IMR-90 (cell line): Measurements from ENCODE around the gene FIBCD1. TPM values are rescaled to one million over a fixed set of nuclear protein-coding genes. Genes with fewer than 3 reads are reported as not detected.

Experiments used
- ATAC-seq: fragments of 200-7000 bp; cut with Tn5 transposase; 2 replicates; pipeline ENCODE4 v1.9.1; 2020; ENCODE audit warnings: low read depth, mild to moderate bottlenecking, moderate library complexity
- BruUV-seq: library from RNA; stranded (reverse); fragments of 400-500 nt; replicated peaks from 2 replicates; lab custom pipeline; 2021; lab: Mats Ljungman, UMichigan
- CTCF ChIA-PET: fragments of 300-600 bp; formaldehyde crosslinking; extraction: SDS; loops from one replicate; lab custom pipeline; 2021; ENCODE audit warnings: antibody characterized with exemption; lab: Yijun Ruan, JAX
- POLR2A ChIA-PET: fragments of 300-600 bp; sonication (Branson Sonifier 250); formaldehyde crosslinking; loops from one replicate; lab custom pipeline; 2022; ENCODE audit warnings: antibody characterized with exemption; ENCODE audit not compliant: unreplicated experiment; lab: Charles Lee
- DNase-seq: peaks from one replicate; pipeline ENCODE4 v3.0.0; 2013
- H2AFZ ChIP-seq: replicated peaks from 2 replicates; pipeline ENCODE3; 2013; ENCODE audit warnings: low read length, mild to moderate bottlenecking; ENCODE audit not compliant: poor library complexity
- H2AK5ac ChIP-seq: 2 replicates; pipeline ENCODE4 v1.6.1; 2013; ENCODE audit warnings: low read depth, low read length, inconsistent platforms
- H2AK9ac ChIP-seq: replicated peaks from 2 replicates; pipeline ENCODE3; 2013; ENCODE audit warnings: mild to moderate bottlenecking, low read depth, low read length, moderate library complexity; ENCODE audit not compliant: poor library complexity
- H2BK120ac ChIP-seq: 2 replicates; pipeline ENCODE4 v1.6.1; 2013; ENCODE audit warnings: low read depth, low read length, inconsistent platforms
- H2BK15ac ChIP-seq: 3 replicates; pipeline ENCODE4 v1.6.1; 2013; ENCODE audit warnings: low read depth, low read length, inconsistent platforms
- H2BK20ac ChIP-seq: 2 replicates; pipeline ENCODE4 v1.6.1; 2013; ENCODE audit warnings: low read depth, mild to moderate bottlenecking, inconsistent platforms, low read length, moderate library complexity
- H2BK5ac ChIP-seq: 2 replicates; pipeline ENCODE4 v1.6.1; 2013; ENCODE audit warnings: mild to moderate bottlenecking, low read depth, low read length, inconsistent platforms; ENCODE audit not compliant: poor library complexity, severe bottlenecking
- H3K14ac ChIP-seq: replicated peaks from 2 replicates; pipeline ENCODE4 v1.6.1; 2013; ENCODE audit warnings: low read depth, low read length, inconsistent platforms
- H3K18ac ChIP-seq: 2 replicates; pipeline ENCODE4 v1.6.1; 2013; ENCODE audit warnings: low read depth, low read length, control low read depth
- H3K23ac ChIP-seq: 2 replicates; pipeline ENCODE4 v1.6.1; 2013; ENCODE audit warnings: low read depth, low read length, inconsistent platforms
- H3K27ac ChIP-seq: 2 replicates; pipeline ENCODE4 v1.5.1; 2013; ENCODE audit warnings: mild to moderate bottlenecking, control low read depth, low read length; ENCODE audit not compliant: insufficient read depth
- H3K27me3 ChIP-seq: 2 replicates; pipeline ENCODE4 v1.6.1; 2013; ENCODE audit warnings: low read length; ENCODE audit not compliant: control insufficient read depth, insufficient read depth
- H3K36me3 ChIP-seq: 2 replicates; pipeline ENCODE4 v1.6.1; 2013; ENCODE audit warnings: low read length, mixed read lengths; ENCODE audit not compliant: control insufficient read depth, insufficient read depth
- H3K4ac ChIP-seq: 2 replicates; pipeline ENCODE4 v1.6.1; 2013; ENCODE audit warnings: low read depth, low read length, inconsistent platforms
- H3K4me1 ChIP-seq: 2 replicates; pipeline ENCODE4 v1.6.1; 2013; ENCODE audit warnings: low read length, mixed read lengths; ENCODE audit not compliant: control insufficient read depth, insufficient read depth
- H3K4me2 ChIP-seq: 2 replicates; pipeline ENCODE4 v1.6.1; 2013; ENCODE audit warnings: low read depth, mild to moderate bottlenecking, control low read depth, low read length, moderate library complexity
- H3K4me3 ChIP-seq: 2 replicates; pipeline ENCODE4 v1.5.1; 2013; ENCODE audit warnings: low read depth, mild to moderate bottlenecking, control low read depth, low read length, moderate library complexity; ENCODE audit not compliant: insufficient read depth
- H3K56ac ChIP-seq: 2 replicates; pipeline ENCODE4 v1.6.1; 2013; ENCODE audit warnings: low read length, inconsistent platforms; ENCODE audit not compliant: insufficient read depth; ENCODE audit errors: extremely low read depth
- H3K79me1 ChIP-seq, 2 experiments: 2 replicates each; pipeline ENCODE4 v1.6.1; 2013; ENCODE audit warnings: low read length in 2 of 2, inconsistent platforms in 1 of 2, low read depth in 1 of 2
- H3K9ac ChIP-seq: 2 replicates; pipeline ENCODE4 v1.6.1; 2013; ENCODE audit warnings: low read depth, low read length, control low read depth
- H3K9me1 ChIP-seq: 2 replicates; pipeline ENCODE4 v1.6.1; 2013; ENCODE audit warnings: low read length, inconsistent platforms; ENCODE audit not compliant: insufficient read depth
- H3K9me3 ChIP-seq: 2 replicates; pipeline ENCODE4 v1.6.1; 2013; ENCODE audit warnings: low read length; ENCODE audit not compliant: control insufficient read depth, insufficient read depth
- H4K20me1 ChIP-seq: 2 replicates; pipeline ENCODE4 v1.6.1; 2013; ENCODE audit warnings: low read length, inconsistent platforms; ENCODE audit not compliant: insufficient read depth
- H4K5ac ChIP-seq: 2 replicates; pipeline ENCODE4 v1.6.1; 2013; ENCODE audit warnings: mild to moderate bottlenecking, low read depth, low read length, control low read depth
- H4K8ac ChIP-seq, 2 experiments: 2 replicates each; pipeline ENCODE4 v1.6.1; 2013; ENCODE audit warnings: low read depth in 2 of 2, low read length in 2 of 2, control low read depth in 1 of 2, inconsistent platforms in 1 of 2
- H4K91ac ChIP-seq: 2 replicates; pipeline ENCODE4 v1.6.1; 2013; ENCODE audit warnings: low read depth, low read length, inconsistent platforms; ENCODE audit not compliant: insufficient read depth
- BHLHE40 ChIP-seq: fragments of 150-350 bp; IDR thresholded peaks from 2 replicates; pipeline ENCODE4 v1.6.1; 2016; ENCODE audit warnings: mild to moderate bottlenecking, low read depth, low read length
- CEBPB ChIP-seq: IDR thresholded peaks from 2 replicates; pipeline ENCODE4 v1.6.1; 2012; ENCODE audit warnings: low read depth, low read length, improper control_type of control experiment
- CHD1 ChIP-seq: IDR thresholded peaks from 2 replicates; pipeline ENCODE4 v1.6.1; 2012; ENCODE audit warnings: low read depth, low read length, improper control_type of control experiment
- CTCF ChIP-seq: conservative IDR thresholded peaks from 2 replicates; pipeline ENCODE4 v1.5.1; 2012; ENCODE audit warnings: mild to moderate bottlenecking, low read depth, low read length, improper control_type of control experiment
- ELK1 ChIP-seq: fragments of 150-350 bp; IDR thresholded peaks from 2 replicates; pipeline ENCODE4 v1.6.1; 2016; ENCODE audit warnings: low read depth, mild to moderate bottlenecking, low read length, moderate library complexity, borderline replicate concordance
- FOS ChIP-seq: fragments of 150-350 bp; IDR thresholded peaks from 2 replicates; pipeline ENCODE4 v1.6.1; 2016; ENCODE audit warnings: low read depth, low read length
- MAFK ChIP-seq: IDR thresholded peaks from 2 replicates; pipeline ENCODE4 v1.6.1; 2012; ENCODE audit warnings: low read depth, low read length, improper control_type of control experiment
- MAZ ChIP-seq: IDR thresholded peaks from 2 replicates; pipeline ENCODE4 v1.6.1; 2012; ENCODE audit warnings: low read depth, mild to moderate bottlenecking, low read length, improper control_type of control experiment, moderate library complexity, borderline replicate concordance
- MXI1 ChIP-seq: IDR thresholded peaks from 2 replicates; pipeline ENCODE4 v1.6.1; 2012; ENCODE audit warnings: low read depth, mild to moderate bottlenecking, low read length, moderate library complexity, borderline replicate concordance
- NFE2L2 ChIP-seq: fragments of 150-350 bp; IDR thresholded peaks from 2 replicates; pipeline ENCODE4 v1.6.1; 2016; ENCODE audit warnings: low read depth, mild to moderate bottlenecking, low read length
- POLR2A ChIP-seq: IDR thresholded peaks from 2 replicates; pipeline ENCODE4 v1.6.1; 2012; ENCODE audit warnings: mild to moderate bottlenecking, low read depth, low read length
- RCOR1 ChIP-seq: IDR thresholded peaks from 2 replicates; pipeline ENCODE4 v1.6.1; 2012; ENCODE audit warnings: mild to moderate bottlenecking, low read length, improper control_type of control experiment; ENCODE audit not compliant: insufficient replicate concordance
- USF2 ChIP-seq: fragments of 150-350 bp; IDR thresholded peaks from 2 replicates; pipeline ENCODE4 v1.6.1; 2017; ENCODE audit warnings: mild to moderate bottlenecking, antibody characterized with exemption, low read length, low read depth
- WGBS, 2 experiments: methylation state at CpG; one replicate each; pipeline versions ENCODE4 v1.1.5 to v1.1.7; 2013; ENCODE audit warnings: missing lambda C conversion rate in 2 of 2; ENCODE audit not compliant: insufficient read length in 1 of 2; ENCODE audit errors: extremely low coverage in 2 of 2; 5-methylcytosine and 5-hydroxymethylcytosine counted together
- dilution Hi-C: fragments of 300-500 bp; cut with HindIII; formaldehyde crosslinking; loops from one replicate; pipeline ENCODE4 v1.14.3; 2018; ENCODE audit warnings: low sequenced_read_pairs; ENCODE audit not compliant: unreplicated experiment
- in situ Hi-C: fragments of 300-500 bp; cut with MboI; formaldehyde crosslinking; loops from 3 replicates; pipeline ENCODE4 v1.14.3; 2019; ENCODE audit warnings: low sequenced_read_pairs, inconsistent platforms, mixed read lengths
- intact Hi-C: fragments of 100-400 bp; cut with micrococcal nuclease; formaldehyde crosslinking; loops from 2 replicates; pipeline ENCODE4 v1.10.0; 2022
- polyA plus RNA-seq, 3 experiments: library from polyadenylated mRNA; depleted of rRNA; stranded (reverse); fragments of >200 nt; gene quantifications; 2 replicates each; pipeline ENCODE4 v1.2.3, GENCODE V29; 2012; ENCODE audit warnings: low replicate concordance in 1 of 3
- total RNA-seq: library from RNA; depleted of rRNA; stranded (reverse); fragments of >200 nt; gene quantifications from 2 replicates; pipeline ENCODE4 v1.2.3, GENCODE V29; 2012

The FIBCD1 gene
- total and polyA plus RNA-seq, 2 of the 4 experiments (the other 2 are of a cell fraction), result 1.1 to 10.1 TPM

- no peak overlapping the region; the same call in 1 of the 2 replicates for H3K9ac ChIP-seq
- no peak overlapping the region; the same call in 1 of the 2 replicates for H2BK120ac ChIP-seq
- no peak overlapping the region for H3K56ac ChIP-seq
- H2BK15ac ChIP-seq, result no peak overlapping the region
- 0 out of 4 replicates have a peak, but pooled peaks cover 0 to 3% of the 10 kb centered on the region in 2 experiments for H3K79me1 ChIP-seq
- no peak overlapping the region for H4K91ac ChIP-seq
- H2AK5ac ChIP-seq, result 0 out of 2 replicates have a peak overlapping the region, but pooled peaks have one; percentile 51
- no peak overlapping the region for H4K5ac ChIP-seq
- TF ChIP-seq CHD1, result no peak
- no peak for TF ChIP-seq CTCF
- no peak for TF ChIP-seq MXI1
- TF ChIP-seq POLR2A, result no peak
- no peak for TF ChIP-seq MAFK
- no peak for TF ChIP-seq USF2
- no peak for TF ChIP-seq FOS
- no peak for TF ChIP-seq NFE2L2
- no peak for TF ChIP-seq MAZ
- no peak for TF ChIP-seq ELK1
- TF ChIP-seq BHLHE40, result no peak
- no peak for TF ChIP-seq RCOR1
- TF ChIP-seq CEBPB, result no peak
- no peak overlapping the region for H3K14ac ChIP-seq
- H4K20me1 ChIP-seq, result peaks cover 6% of the 10 kb centered on the region; the same call in 1 of the 2 replicates
- peak overlapping the region; percentile 89 for H2AFZ ChIP-seq
- H3K27ac ChIP-seq, result no peak overlapping the region; the same call in 1 of the 2 replicates
- H3K4ac ChIP-seq, result 0 out of 2 replicates have a peak overlapping the region, but pooled peaks have one; percentile 47
- in situ Hi-C loops (no loop called here), intact Hi-C loops (loop anchor here (5.0 kb wide), 3 partner anchors 46 to 236 kb away; no protein-coding TSS in a partner anchor), dilution Hi-C loops (no loop called here)
- no peak overlapping the region for H2AK9ac ChIP-seq
- CTCF ChIA-PET, result no interaction called here
- H3K27me3 ChIP-seq, result peaks cover 28% of the 10 kb centered on the region
- H4K8ac ChIP-seq, result no peak overlapping the region
- DNase-seq (no peak), ATAC-seq (no peak)
- peaks cover 22% of the 10 kb centered on the region for H3K4me1 ChIP-seq
- no peaks in the 10 kb centered on the region for H3K9me3 ChIP-seq
- no peaks in the 10 kb centered on the region for H3K36me3 ChIP-seq
- H3K18ac ChIP-seq, result no peak overlapping the region
- no TSS peak for BruUV-seq
- peaks cover 7% of the 10 kb centered on the region; the same call in 1 of the 2 replicates for H3K9me1 ChIP-seq
- H3K23ac ChIP-seq, result peak overlapping the region; percentile 45; the same call in 1 of the 2 replicates
- POLR2A ChIA-PET, result no interaction called here
- H2BK20ac ChIP-seq, result no peak overlapping the region
- WGBS, 2 experiments, result 2% methylated on average over 28 of the region's 52 CpGs; no CpG with 5 or more reads in 1 of the 2 experiments
- peak overlapping the region; percentile 56 for H3K4me2 ChIP-seq
- peak overlapping the region; percentile 86 for H3K4me3 ChIP-seq
- no peak overlapping the region for H2BK5ac ChIP-seq
Measured at GRCh38 chr9:130938184-130938651, 829 bp downstream of the FIBCD1 start.
